Right atrium auricular region (tissue), 2 donors: ENCODE data around the gene ETS1. TPM values are rescaled to one million over a fixed set of nuclear protein-coding genes. Genes with fewer than 3 reads are reported as not detected.
A peak's percentile ranks its signal among the peaks of the same experiment; 100 is the strongest.
"Not testable (repeated sequence)": the region's sequence is repeated elsewhere in the genome, so short reads cannot be mapped to it uniquely, and the experiment has no call there.

Experiments used
- DNase-seq: peaks from one replicate; pipeline ENCODE4 v3.0.0-alpha.2; 2019; ENCODE audit warnings: low spot score
- H3K27ac ChIP-seq, 2 donors: fragments of 200-600 bp; sonication (generic); 1 replicate in 1 of 2; 2 replicates in 1 of 2; pipeline ENCODE4 v1.5.1; 2016 to 2019
- H3K27me3 ChIP-seq, 2 donors: fragments of 200-600 bp; sonication (generic); one replicate each; pipeline versions ENCODE4 v1.5.1 to v1.6.0; 2017 to 2019
- H3K36me3 ChIP-seq: fragments of 200-600 bp; sonication (generic); one replicate; pipeline ENCODE4 v1.5.1; 2016
- H3K4me1 ChIP-seq, 2 donors: fragments of 200-600 bp; sonication (generic); one replicate each; pipeline versions ENCODE4 v1.5.1 to v1.6.0; 2017 to 2019
- H3K4me3 ChIP-seq, 2 donors: fragments of 200-600 bp; sonication (generic); 1 replicate in 1 of 2; 2 replicates in 1 of 2; pipeline ENCODE4 v1.5.1; 2017 to 2019; ENCODE audit warnings: mild to moderate bottlenecking in 1 of 2, moderate library complexity in 1 of 2
- H3K9me3 ChIP-seq, 2 donors: fragments of 200-600 bp; sonication (generic); one replicate each; pipeline ENCODE4 v1.5.1; 2019
- total RNA-seq, 2 donors: library from RNA; depleted of rRNA; stranded (reverse); fragments of >200 nt; gene quantifications; one replicate each; pipeline ENCODE4 v1.1.0, GENCODE V29; 2016
- TF ChIP-seq, protein P1 (sequence below), 2 donors: fragments of 200-600 bp; sonication (generic); IDR thresholded peaks; one replicate each; pipeline ENCODE4 v1.5.1; 2019; ENCODE audit warnings: antibody characterized with exemption in 2 of 2

ETS1 gene
- total RNA-seq, 2 donors from 2014 or later = 37.9 to 46.6 TPM

DNA sequence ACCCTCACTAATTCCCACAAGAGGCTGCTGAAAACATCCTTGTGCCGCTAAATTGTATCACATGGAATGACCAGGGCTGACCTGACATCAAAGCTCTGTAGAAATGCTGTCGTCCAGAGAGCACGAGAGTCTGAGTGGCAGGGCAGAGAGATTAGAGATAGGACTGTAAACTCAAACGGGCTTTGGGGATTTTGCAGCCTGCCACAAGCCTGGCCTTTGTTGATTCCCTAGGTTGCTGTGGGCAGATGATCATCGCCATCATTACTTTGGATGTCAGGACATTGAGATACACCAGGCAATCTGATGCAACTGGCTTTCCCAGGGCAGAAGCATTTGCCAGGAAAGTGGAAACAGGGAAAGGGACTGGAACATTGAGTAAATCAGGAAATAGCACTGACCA lies 131.6 kb downstream of the ETS1 start:
- no peaks in the 10 kb centered on the region for H3K27me3 ChIP-seq
- H3K27ac ChIP-seq = peak overlapping the region in 1 of 2 donors; percentile 38
- peaks cover 18% of the 10 kb centered on the region for H3K36me3 ChIP-seq
- no peak overlapping the region for H3K4me3 ChIP-seq
- DNase-seq = no peak
- H3K4me1 ChIP-seq = peaks cover 0 to 57% of the 10 kb centered on the region in 2 donors
- TF ChIP-seq, protein P1, sequence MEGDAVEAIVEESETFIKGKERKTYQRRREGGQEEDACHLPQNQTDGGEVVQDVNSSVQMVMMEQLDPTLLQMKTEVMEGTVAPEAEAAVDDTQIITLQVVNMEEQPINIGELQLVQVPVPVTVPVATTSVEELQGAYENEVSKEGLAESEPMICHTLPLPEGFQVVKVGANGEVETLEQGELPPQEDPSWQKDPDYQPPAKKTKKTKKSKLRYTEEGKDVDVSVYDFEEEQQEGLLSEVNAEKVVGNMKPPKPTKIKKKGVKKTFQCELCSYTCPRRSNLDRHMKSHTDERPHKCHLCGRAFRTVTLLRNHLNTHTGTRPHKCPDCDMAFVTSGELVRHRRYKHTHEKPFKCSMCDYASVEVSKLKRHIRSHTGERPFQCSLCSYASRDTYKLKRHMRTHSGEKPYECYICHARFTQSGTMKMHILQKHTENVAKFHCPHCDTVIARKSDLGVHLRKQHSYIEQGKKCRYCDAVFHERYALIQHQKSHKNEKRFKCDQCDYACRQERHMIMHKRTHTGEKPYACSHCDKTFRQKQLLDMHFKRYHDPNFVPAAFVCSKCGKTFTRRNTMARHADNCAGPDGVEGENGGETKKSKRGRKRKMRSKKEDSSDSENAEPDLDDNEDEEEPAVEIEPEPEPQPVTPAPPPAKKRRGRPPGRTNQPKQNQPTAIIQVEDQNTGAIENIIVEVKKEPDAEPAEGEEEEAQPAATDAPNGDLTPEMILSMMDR (IDR thresholded peaks at IDR 0.05) = no peak
- H3K9me3 ChIP-seq = no peaks in the 10 kb centered on the region

DNA sequence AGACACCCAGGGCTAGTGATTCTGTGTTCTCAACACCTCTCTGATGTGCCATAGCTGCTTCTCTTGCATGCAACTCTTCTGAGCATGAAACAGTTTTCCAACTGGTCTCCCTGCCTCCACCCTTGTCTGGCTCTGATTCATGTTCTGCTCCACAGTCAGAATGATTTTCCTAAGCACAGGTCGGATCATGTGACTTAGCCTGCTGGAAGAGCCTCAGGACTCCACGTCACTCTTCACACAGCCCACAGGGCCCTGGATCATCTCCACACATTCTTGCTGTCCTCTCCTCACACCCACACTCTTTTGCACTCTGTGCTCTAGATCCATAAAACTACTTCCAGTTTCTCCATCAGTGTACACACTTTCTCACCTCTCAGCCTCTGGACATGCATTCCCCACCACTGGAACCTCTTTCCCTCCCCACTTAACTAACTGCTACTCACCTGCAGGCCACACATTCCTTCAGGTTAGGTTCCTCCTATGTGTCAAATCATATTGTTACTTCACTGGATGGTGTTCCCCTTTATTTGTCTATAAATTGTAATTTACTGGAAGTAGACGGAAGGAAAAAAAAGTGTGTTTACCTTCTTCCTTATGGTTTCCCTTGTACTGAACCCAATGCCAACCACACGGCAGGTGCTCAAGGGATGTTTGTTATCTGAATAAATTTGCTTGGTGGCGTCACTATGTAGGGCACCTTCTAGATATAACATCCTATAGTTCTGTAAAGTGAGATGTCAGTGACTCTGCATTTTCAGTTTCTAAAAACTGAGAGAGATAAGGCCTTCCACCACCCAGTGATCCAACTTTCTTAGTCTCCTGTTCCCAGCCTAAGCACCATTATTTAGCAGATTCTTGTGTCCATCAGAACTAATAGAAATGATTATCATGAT lies 133.7 kb downstream of the ETS1 start:
- H3K36me3 ChIP-seq = peaks cover 11% of the 10 kb centered on the region
- H3K4me3 ChIP-seq = no peak overlapping the region
- peak; percentile 90 for DNase-seq
- H3K9me3 ChIP-seq = no peaks in the 10 kb centered on the region
- H3K4me1 ChIP-seq = peaks cover 0 to 52% of the 10 kb centered on the region in 2 donors
- H3K27me3 ChIP-seq = no peaks in the 10 kb centered on the region
- TF ChIP-seq, protein P1 (IDR thresholded peaks at IDR 0.05) = no peak
- H3K27ac ChIP-seq = peak overlapping the region; percentile 13 to 71

DNA sequence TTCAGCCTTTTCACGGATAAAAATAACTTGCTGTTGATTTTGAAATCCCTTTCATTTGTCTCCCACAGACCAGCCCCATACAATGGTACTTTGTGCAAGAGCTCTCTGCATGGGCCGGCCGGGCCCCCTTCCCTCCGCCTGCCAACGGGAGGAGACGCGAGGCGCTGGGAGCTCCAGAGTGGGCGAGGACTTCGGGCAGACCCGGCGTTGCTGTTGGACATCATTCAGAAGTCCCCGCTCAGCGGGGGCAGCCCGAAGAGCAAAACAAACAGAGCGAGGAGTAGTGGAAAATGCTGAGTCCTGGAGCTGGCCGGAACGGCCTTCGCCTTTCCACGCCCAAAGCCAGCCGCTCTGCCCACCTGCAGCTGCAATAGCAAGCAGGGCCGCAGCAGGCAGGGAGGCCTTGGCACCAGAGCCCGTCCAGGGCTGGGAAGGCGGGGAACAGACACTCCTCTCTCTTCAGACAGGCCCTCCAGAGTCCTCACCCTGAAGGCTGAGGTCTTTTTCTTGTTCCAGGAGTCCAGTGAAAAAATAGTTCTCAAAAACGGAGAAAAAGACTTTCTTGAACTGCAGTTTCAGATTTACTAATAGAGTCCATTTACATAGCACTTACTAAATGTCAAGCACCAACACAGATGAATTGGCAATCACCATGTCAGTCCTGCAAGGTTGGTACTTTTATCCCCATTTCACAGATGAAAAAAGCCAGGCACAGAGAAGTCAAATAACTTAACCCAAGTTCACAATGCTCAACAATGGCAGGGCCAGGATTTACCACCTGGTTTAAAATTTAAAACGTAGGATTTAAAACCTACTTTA lies 135.5 kb downstream of the ETS1 start:
- H3K36me3 ChIP-seq = no peaks in the 10 kb centered on the region
- H3K27me3 ChIP-seq = no peaks in the 10 kb centered on the region
- peaks cover 0 to 39% of the 10 kb centered on the region in 2 donors for H3K4me1 ChIP-seq
- H3K9me3 ChIP-seq = no peaks in the 10 kb centered on the region
- H3K27ac ChIP-seq = peak overlapping the region; percentile 71 to 75
- H3K4me3 ChIP-seq = peak overlapping the region; percentile 16 to 37
- DNase-seq = peak; percentile 87
- TF ChIP-seq, protein P1 (IDR thresholded peaks at IDR 0.05) = no peak

DNA sequence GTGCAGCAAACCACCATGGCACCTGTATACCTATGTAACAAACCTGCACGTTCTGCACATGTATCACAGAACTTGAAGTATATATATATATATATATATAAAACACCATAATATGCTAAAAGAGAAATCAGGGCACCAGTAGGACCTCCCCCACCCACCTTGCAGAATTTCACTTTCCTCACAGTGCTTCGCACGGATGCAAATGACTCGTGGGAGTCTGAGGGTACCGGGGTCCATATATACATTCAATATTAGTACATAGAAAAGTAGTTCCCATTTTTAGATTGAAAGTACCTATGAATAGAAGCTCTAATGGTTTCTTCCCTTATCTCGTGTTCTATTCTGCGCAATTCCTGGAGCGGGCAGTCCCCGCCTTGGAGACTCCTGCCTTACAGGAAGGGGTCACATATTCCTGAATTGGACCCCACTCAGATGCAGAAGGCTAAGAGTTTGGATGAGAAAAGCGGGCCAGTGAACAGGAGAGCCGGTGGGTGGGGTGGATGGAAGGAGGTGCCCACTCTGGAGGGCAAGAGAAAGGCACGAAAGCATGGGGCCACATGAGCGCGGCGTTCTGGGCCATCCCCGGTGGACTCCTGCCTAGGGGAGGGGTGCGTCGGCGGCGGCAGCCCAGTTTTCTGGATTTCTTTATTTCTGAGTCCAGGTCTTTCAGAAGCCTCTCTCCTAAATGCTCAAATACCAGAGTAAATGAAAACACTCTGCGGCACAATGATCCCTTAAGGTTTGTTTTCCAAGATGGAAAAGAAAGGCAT lies 136.3 kb downstream of the ETS1 start:
- H3K36me3 ChIP-seq = no peaks in the 10 kb centered on the region
- no peak for DNase-seq
- H3K27ac ChIP-seq = peak overlapping the region; percentile 71 to 75
- TF ChIP-seq, protein P1 (IDR thresholded peaks at IDR 0.05) = no peak
- H3K4me3 ChIP-seq = peak overlapping the region; percentile 16 to 37
- H3K9me3 ChIP-seq = no peaks in the 10 kb centered on the region
- H3K4me1 ChIP-seq = peaks cover 0 to 31% of the 10 kb centered on the region in 2 donors
- H3K27me3 ChIP-seq = no peaks in the 10 kb centered on the region

DNA sequence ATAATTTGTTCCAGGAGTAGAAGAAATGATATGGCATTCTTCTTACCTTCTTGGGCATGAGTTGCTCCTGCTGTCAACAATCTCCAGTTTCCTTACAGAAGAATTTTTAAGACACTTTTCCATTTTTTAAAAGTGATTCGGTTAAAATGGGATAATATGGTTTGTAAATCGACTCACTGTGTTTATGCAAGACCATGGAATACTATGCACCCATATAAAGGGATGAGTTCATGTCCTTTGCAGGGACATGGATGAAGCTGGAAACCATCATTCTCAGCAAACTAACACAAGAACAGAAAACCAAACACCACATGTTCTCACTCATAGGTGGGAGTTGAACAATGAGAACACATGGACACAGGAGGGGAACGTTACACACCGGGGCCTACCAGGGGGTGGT lies 136.9 kb downstream of the ETS1 start:
- not testable (repeated sequence) for H3K36me3 ChIP-seq, H3K27me3 ChIP-seq, H3K9me3 ChIP-seq, H3K4me3 ChIP-seq, DNase-seq, H3K27ac ChIP-seq
- H3K4me1 ChIP-seq = peaks cover 0 to 25% of the 10 kb centered on the region in 2 donors
